Smooth muscle cell (in vitro differentiated cells): ENCODE measurements around the gene MICOS13. TPM values are rescaled to one million over a fixed set of nuclear protein-coding genes. Genes with fewer than 3 reads are reported as not detected.

ENCODE experiments used
- DNase-seq: peaks from one replicate; lab custom pipeline; 2025; ENCODE audit not compliant: unreplicated experiment; lab: John Stamatoyannopoulos, UW
- H2AFZ ChIP-seq: fragments of 200-600 bp; sonication (generic); 2 replicates; pipeline ENCODE4 v1.6.0; 2016; ENCODE audit warnings: antibody characterized with exemption, low read depth, mild to moderate bottlenecking
- H3F3A ChIP-seq: fragments of 200-600 bp; sonication (generic); 2 replicates; pipeline ENCODE4 v1.6.0; 2017; ENCODE audit warnings: antibody characterized with exemption, low read depth
- H3K27ac ChIP-seq: fragments of 200-600 bp; sonication (generic); 2 replicates; pipeline ENCODE4 v1.5.1; 2016; ENCODE audit warnings: low read depth, mild to moderate bottlenecking
- H3K27me3 ChIP-seq: fragments of 200-600 bp; sonication (generic); 2 replicates; pipeline ENCODE4 v1.6.1; 2016; ENCODE audit warnings: low read depth, mild to moderate bottlenecking
- H3K36me3 ChIP-seq: fragments of 200-600 bp; sonication (generic); 2 replicates; pipeline ENCODE4 v1.5.1; 2016; ENCODE audit warnings: low read depth
- H3K4me1 ChIP-seq: fragments of 200-600 bp; sonication (generic); 2 replicates; pipeline ENCODE4 v1.5.1; 2016; ENCODE audit warnings: low read depth
- H3K4me2 ChIP-seq: fragments of 200-600 bp; sonication (generic); 2 replicates; pipeline ENCODE4 v1.6.0; 2016; ENCODE audit warnings: mild to moderate bottlenecking
- H3K4me3 ChIP-seq: fragments of 200-600 bp; sonication (generic); 2 replicates; pipeline ENCODE4 v1.5.1; 2016; ENCODE audit warnings: mild to moderate bottlenecking
- H3K79me2 ChIP-seq: fragments of 200-600 bp; sonication (generic); 2 replicates; pipeline ENCODE4 v1.6.0; 2016; ENCODE audit warnings: low read depth, mild to moderate bottlenecking
- H3K9ac ChIP-seq: fragments of 200-600 bp; sonication (generic); 2 replicates; pipeline ENCODE4 v1.6.0; 2016; ENCODE audit warnings: low read depth
- H3K9me3 ChIP-seq: fragments of 200-600 bp; sonication (generic); replicated peaks from 2 replicates; pipeline ENCODE4 v1.5.1; 2016; ENCODE audit warnings: low read depth
- H4K20me1 ChIP-seq: fragments of 200-600 bp; sonication (generic); 2 replicates; pipeline ENCODE4 v1.6.0; 2016; ENCODE audit warnings: low read depth
- CTCF ChIP-seq: fragments of 200-600 bp; sonication (generic); IDR thresholded peaks from 2 replicates; pipeline ENCODE4 v1.5.1; 2017; ENCODE audit warnings: borderline replicate concordance, mild to moderate bottlenecking, antibody characterized with exemption; ENCODE audit not compliant: insufficient read depth, poor library complexity, severe bottlenecking
- WGBS: methylation state at CpG from one replicate; pipeline ENCODE4 v1.1.7; 2016; ENCODE audit warnings: low lambda C conversion rate; 5-methylcytosine and 5-hydroxymethylcytosine counted together
- polyA plus RNA-seq: library from polyadenylated mRNA; unstranded; fragments of >200 nt; fragmentation: Nextera tagmentation; extraction: Ambion mirVana; gene quantifications from 2 replicates; pipeline ENCODE4 v1.2.1, GENCODE V29; 2016
- total RNA-seq: library from RNA; depleted of rRNA; stranded (reverse); fragments of >200 nt; gene quantifications from 2 replicates; pipeline ENCODE4 v1.2.3, GENCODE V29; 2014

MICOS13 gene, protein sequence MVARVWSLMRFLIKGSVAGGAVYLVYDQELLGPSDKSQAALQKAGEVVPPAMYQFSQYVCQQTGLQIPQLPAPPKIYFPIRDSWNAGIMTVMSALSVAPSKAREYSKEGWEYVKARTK
- total RNA-seq: 29.8 and 45.2 TPM in 2 replicates
- polyA plus RNA-seq: 143 and 151 TPM in 2 replicates

GRCh38 chr19:5680437-5681368 lies at the start of gene MICOS13, which contains the start of gene HSD11B1L:
Gene MICOS13, minus strand, starts transcription at chr19:5680516. Its CDS starts 30 bp downstream, at chr19:5680486.
Gene HSD11B1L, plus strand, starts transcription at chr19:5681027. Its CDS starts 3,806 bp downstream, at chr19:5684833.
- Histone ChIP-seq H3K9me3 (no peaks in the 10 kb centered on the region), H3K4me1 (no peaks in the 10 kb centered on the region), H4K20me1 (no peaks in the 10 kb centered on the region), H3K79me2 (peaks cover 10% of the 10 kb centered on the region), H3K4me2 (peak within 1 kb of the TSS; percentile 97), H3F3A (peaks cover 2% of the 10 kb centered on the region), H2AFZ (no peak within 1 kb of the TSS), H3K9ac (peak within 1 kb of the TSS; percentile 88), H3K4me3 (peak within 1 kb of the TSS; percentile 80), H3K27ac (peak within 1 kb of the TSS; percentile 83), H3K27me3 (no peaks in the 10 kb centered on the region), H3K36me3 (no peaks in the 10 kb centered on the region)
- peak; percentile 100 for DNase-seq
- no peak for TF ChIP-seq CTCF
- WGBS: under 1% methylated on average over 62 of the region's 94 CpGs

DNA sequence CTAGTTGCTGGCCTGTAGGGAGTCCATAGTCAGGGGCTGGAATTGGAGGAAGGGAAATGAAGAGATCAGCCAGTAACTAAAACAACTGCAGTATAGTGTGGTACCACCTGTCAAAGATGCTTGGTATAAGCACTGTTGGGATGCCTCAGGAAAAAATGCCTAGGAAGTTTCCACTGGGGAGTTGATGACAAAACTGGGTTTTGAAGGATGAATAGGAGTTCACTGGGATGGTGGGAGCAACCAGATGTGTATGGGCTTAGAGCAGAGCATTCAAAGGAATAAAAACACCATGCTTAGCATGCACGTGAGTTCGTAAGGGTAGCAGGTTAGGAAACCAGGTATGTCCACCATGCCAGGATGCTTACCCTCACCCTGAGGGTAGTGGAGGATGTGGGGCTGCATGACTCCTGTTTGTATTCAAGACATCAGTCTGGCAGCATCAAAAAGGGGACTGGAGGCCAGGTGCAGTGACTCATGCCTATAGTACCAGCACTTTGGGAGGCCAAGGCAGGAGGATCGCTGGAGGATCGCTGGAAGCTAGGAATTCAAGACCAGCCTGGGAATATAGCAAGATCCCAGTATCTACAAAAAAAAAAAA lies 47.2 kb upstream of the MICOS13 start:
- TF ChIP-seq CTCF: no peak
- Histone ChIP-seq H4K20me1 (no peaks in the 10 kb centered on the region), H3K27me3 (no peaks in the 10 kb centered on the region), H3K27ac (no peak overlapping the region), H3K79me2 (no peaks in the 10 kb centered on the region), H3K4me2 (no peak overlapping the region), H3K4me3 (no peak overlapping the region), H3K4me1 (no peaks in the 10 kb centered on the region), H3F3A (no peaks in the 10 kb centered on the region), H3K36me3 (no peaks in the 10 kb centered on the region), H3K9me3 (no peaks in the 10 kb centered on the region), H2AFZ (no peak overlapping the region), H3K9ac (no peak overlapping the region)
- no peak for DNase-seq
- 97% methylated on average over 4 of the region's 4 CpGs for WGBS

- H3K27ac ChIP-seq: peak within 1 kb of the TSS; percentile 98
- H3K9me3 ChIP-seq: no peaks in the 10 kb centered on the region
- WGBS: under 1% methylated on average over 74 of the region's 90 CpGs
- H2AFZ ChIP-seq: peak within 1 kb of the TSS; percentile 75
- DNase-seq: peak; percentile 99
- H3K79me2 ChIP-seq: peaks cover 37% of the 10 kb centered on the region
- H3F3A ChIP-seq: peaks cover 12% of the 10 kb centered on the region
- peak within 1 kb of the TSS; percentile 96 for H3K4me2 ChIP-seq
- peak within 1 kb of the TSS; percentile 94 for H3K9ac ChIP-seq
- peak; percentile 76 for TF ChIP-seq CTCF
- peaks cover 10% of the 10 kb centered on the region for H3K4me1 ChIP-seq
- H4K20me1 ChIP-seq: peaks cover 32% of the 10 kb centered on the region
- H3K36me3 ChIP-seq: no peaks in the 10 kb centered on the region
- H3K27me3 ChIP-seq: no peaks in the 10 kb centered on the region
- peak within 1 kb of the TSS; percentile 64 for H3K4me3 ChIP-seq
These were observed 39.9 kb upstream of the MICOS13 start, which contains the start of the genes CATSPERD and LONP1 for GRCh38 chr19:5719961-5720790. Gene CATSPERD, plus strand, starts transcription at chr19:5720637. Its CDS starts 101 bp downstream, at chr19:5720738. Gene LONP1, minus strand, starts transcription at chr19:5720146. Its CDS starts 14 bp downstream, at chr19:5720132.
